ENCODE measurements around the gene DOCK7.
"Not testable (repeated sequence)": the region's sequence is repeated elsewhere in the genome, so short reads cannot be mapped to it uniquely, and the experiment has no call there.

DOCK7 gene

GRCh38 chr1:62717483-62717882, 29.3 kb upstream of the DOCK7 start:
- H3K4me3 Mint-ChIP-seq = no peak overlapping the region
- H3K27me3 Mint-ChIP-seq = peaks cover 4% of the 10 kb centered on the region
- ATAC-seq (ENCODE audit: low read depth) = no peak
- no peaks in the 10 kb centered on the region for H3K36me3 Mint-ChIP-seq
- H3K4me1 Mint-ChIP-seq = peaks cover under 1% of the 10 kb centered on the region
- DNase-seq (ENCODE audit: low spot score in 2 of 2) = no peak
- H3K27ac Mint-ChIP-seq = no peak overlapping the region
- H3K9me3 Mint-ChIP-seq = no peaks in the 10 kb centered on the region

- Mint-ChIP-seq H3K27me3 (peaks cover 4% of the 10 kb centered on the region), H3K9me3 (no peaks in the 10 kb centered on the region), H3K4me1 (no peaks in the 10 kb centered on the region), H3K27ac (no peak overlapping the region), H3K36me3 (no peaks in the 10 kb centered on the region), H3K4me3 (no peak overlapping the region)
- ATAC-seq (ENCODE audit: low read depth) (no peak), DNase-seq (ENCODE audit: low spot score in 2 of 2) (no peak)
These were observed 28.2 kb upstream of the DOCK7 start for GRCh38 chr1:62716397-62716796.

DNA sequence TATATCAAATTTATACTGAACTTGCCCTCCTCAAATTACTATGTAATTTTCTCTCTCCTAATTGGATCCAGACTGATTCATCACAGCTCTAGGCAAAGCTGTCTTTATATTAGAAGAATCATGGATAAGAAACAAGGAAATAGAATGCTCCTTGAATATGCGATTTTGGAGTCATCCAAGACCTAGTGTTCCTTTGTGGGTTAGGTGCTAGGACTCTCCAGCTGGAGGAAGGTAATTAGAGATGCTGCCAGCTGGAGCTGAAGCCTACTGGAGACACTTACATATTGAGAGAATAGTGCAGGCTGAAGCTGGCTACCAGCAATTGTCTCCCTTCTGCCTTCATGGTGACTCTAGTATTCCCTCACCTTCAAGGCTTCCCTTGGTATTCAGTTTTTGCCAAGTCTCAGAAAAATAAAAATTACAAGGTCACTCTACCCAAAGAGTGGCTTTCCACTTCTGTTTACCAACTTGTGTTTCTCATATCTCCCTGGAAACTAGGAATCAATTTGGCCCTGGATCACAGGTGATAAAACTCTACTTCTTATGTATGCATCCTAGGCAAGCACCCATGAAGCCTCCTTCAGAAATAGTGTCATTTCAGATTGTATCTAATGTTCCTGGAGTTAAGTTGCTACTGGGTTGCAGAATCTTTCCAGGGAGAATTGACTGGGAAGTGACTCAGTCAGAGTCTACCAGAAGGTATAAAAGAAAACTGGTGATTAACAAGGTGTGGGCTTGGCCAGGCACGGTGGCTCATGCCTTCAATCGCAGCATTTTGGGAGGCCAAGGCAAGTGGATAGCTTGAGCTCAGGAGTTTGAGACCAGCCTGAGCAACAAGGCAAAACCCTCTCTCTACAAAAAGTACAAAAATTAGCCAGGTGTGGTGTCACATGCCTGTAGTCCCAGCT, 24.4 kb upstream of the DOCK7 start:
- no peak for DNase-seq (ENCODE audit: low spot score in 2 of 2)
- Mint-ChIP-seq H3K4me3 (no peak overlapping the region), H3K4me1 (no peaks in the 10 kb centered on the region), H3K9me3 (no peaks in the 10 kb centered on the region), H3K36me3 (no peaks in the 10 kb centered on the region), H3K27me3 (no peaks in the 10 kb centered on the region), H3K27ac (no peak overlapping the region)
- no peak for ATAC-seq (ENCODE audit: low read depth)

DNA sequence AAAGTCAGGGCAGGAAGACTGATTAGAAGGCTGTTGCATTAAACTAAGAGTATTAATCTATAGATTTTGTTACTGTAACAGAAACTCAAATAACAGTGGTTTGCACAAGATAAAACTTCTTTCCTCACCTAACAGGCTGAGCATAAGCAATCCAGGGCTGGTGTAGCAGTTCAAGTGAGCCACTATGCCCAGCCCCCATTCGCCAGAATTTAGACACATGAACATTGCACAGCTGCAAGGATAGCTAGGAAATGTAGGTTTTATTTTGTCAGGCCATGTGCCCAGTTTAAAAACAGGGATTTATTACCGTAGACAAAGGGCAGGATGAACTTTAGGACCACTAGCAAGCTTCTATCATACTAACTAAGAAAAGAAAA, 19.5 kb upstream of the DOCK7 start:
- ATAC-seq (ENCODE audit: low read depth) (no peak), DNase-seq (ENCODE audit: low spot score in 2 of 2) (no peak)
- peaks cover 3% of the 10 kb centered on the region for H3K36me3 Mint-ChIP-seq
- H3K4me1 Mint-ChIP-seq = no peaks in the 10 kb centered on the region
- H3K27ac Mint-ChIP-seq = no peak overlapping the region
- H3K4me3 Mint-ChIP-seq = no peak overlapping the region
- no peaks in the 10 kb centered on the region for H3K27me3 Mint-ChIP-seq
- no peaks in the 10 kb centered on the region for H3K9me3 Mint-ChIP-seq

- Mint-ChIP-seq H3K4me3 (no peak overlapping the region), H3K27ac (no peak overlapping the region), H3K27me3 (no peaks in the 10 kb centered on the region), H3K9me3 (no peaks in the 10 kb centered on the region), H3K4me1 (no peaks in the 10 kb centered on the region), H3K36me3 (peaks cover 3% of the 10 kb centered on the region)
- no peak for DNase-seq (ENCODE audit: low spot score in 2 of 2)
- ATAC-seq (ENCODE audit: low read depth) = no peak
These were observed 19.0 kb upstream of the DOCK7 start for GRCh38 chr1:62706985-62707743.

GRCh38 chr1:62698161-62698560, 10.0 kb upstream of the DOCK7 start:
- not testable (repeated sequence) for H3K4me3 Mint-ChIP-seq; H3K4me1 Mint-ChIP-seq; H3K27ac Mint-ChIP-seq; H3K27me3 Mint-ChIP-seq; ATAC-seq (ENCODE audit: low read depth); H3K9me3 Mint-ChIP-seq; DNase-seq (ENCODE audit: low spot score in 2 of 2); H3K36me3 Mint-ChIP-seq

GRCh38 chr1:62694479-62694878, 6.3 kb upstream of the DOCK7 start:
- not testable (repeated sequence) for DNase-seq (ENCODE audit: low spot score in 2 of 2); H3K27ac Mint-ChIP-seq; H3K36me3 Mint-ChIP-seq; H3K9me3 Mint-ChIP-seq; H3K4me3 Mint-ChIP-seq; H3K27me3 Mint-ChIP-seq; ATAC-seq (ENCODE audit: low read depth); H3K4me1 Mint-ChIP-seq

GRCh38 chr1:62693123-62693522, 4.9 kb upstream of the DOCK7 start:
- H3K27ac Mint-ChIP-seq = no peak overlapping the region
- DNase-seq (ENCODE audit: low spot score in 2 of 2) (no peak), ATAC-seq (ENCODE audit: low read depth) (no peak)
- no peaks in the 10 kb centered on the region for H3K9me3 Mint-ChIP-seq
- H3K4me1 Mint-ChIP-seq = peaks cover 6% of the 10 kb centered on the region
- no peak overlapping the region for H3K4me3 Mint-ChIP-seq
- no peaks in the 10 kb centered on the region for H3K27me3 Mint-ChIP-seq
- no peaks in the 10 kb centered on the region for H3K36me3 Mint-ChIP-seq

DNA sequence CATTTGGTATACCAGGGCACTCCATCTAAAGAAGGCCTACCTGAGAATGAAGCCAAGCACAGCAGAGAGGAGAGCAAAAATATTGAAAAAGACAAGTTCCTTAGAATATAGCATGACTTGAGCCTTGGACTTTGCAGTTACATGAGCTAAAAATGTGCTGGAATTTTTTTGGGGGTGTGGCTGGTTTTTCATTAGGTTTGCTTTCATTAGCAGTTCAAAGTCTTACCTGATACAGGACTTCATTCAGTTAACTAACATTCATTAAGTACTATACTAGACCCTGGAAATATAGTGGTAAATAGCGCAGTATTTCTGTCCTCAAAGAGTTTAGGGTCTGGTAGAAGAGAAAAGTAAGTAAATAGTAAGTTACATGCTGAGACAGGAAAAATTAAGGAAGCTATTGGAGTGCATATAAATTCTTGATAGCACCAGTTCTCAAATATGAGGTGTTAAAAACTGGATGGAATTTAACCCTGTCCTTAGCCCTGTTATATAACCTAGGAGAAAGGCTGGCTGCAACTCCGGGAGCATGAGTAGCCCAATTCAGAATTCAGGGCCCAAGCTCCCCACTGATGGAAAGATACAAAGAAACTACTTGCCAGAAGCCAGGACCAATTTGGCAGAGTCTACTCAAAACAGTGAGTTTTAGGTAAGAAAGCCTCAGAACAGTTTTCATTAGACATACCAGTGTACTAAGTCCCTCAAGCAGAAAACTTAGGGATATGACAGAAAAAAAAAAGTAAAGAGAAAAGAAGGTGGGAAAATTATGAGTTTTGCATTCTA, 3.1 kb upstream of the DOCK7 start:
- Mint-ChIP-seq H3K27me3 (no peaks in the 10 kb centered on the region), H3K27ac (no peak overlapping the region), H3K36me3 (no peaks in the 10 kb centered on the region), H3K4me1 (peaks cover 6% of the 10 kb centered on the region), H3K4me3 (no peak overlapping the region), H3K9me3 (no peaks in the 10 kb centered on the region)
- DNase-seq (ENCODE audit: low spot score in 2 of 2) (no peak), ATAC-seq (ENCODE audit: low read depth) (no peak)

DNA sequence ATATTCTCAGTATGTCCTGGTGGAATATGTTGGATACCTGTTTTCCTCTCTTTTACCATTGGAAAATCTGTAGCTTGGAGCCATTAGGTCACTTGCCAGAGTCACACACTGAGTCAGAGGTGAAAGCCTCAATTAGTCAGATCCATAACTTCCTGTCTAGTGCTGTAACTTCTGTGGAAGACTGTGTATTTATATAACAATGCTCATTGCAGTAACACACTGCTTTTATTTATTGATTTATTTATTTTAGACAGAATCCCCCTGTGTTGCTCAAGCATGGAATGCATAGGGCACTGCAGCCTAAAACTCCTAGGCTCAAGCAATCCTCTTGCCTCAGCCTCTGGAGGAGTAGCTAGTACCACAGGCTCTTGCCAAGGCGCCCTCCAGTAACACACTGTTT, 1.3 kb upstream of the DOCK7 start:
- Mint-ChIP-seq H3K9me3 (no peaks in the 10 kb centered on the region), H3K27me3 (no peaks in the 10 kb centered on the region), H3K4me3 (no peak overlapping the region), H3K36me3 (no peaks in the 10 kb centered on the region), H3K4me1 (peaks cover 12% of the 10 kb centered on the region), H3K27ac (no peak overlapping the region)
- no peak for ATAC-seq (ENCODE audit: low read depth)
- DNase-seq (ENCODE audit: low spot score in 2 of 2) = no peak

DNA sequence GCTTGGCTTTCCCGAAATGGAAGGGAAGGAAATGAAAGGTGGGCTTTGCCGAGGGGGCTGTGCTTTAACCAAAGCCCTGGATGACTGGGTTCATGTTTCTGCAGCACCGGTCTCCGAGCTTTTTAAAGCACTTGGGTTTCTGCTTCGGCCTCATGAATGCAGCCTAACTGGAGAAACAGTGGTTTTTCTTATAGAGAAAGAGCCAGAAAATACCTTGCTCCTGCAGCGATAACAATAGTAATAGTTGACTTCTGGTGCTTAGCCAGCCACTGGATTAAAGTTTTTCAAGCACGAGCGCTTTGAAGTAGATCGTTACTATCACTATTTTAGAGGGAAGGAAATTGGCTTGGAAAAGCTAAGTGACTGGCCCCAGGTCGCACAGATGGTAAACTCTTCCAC, 500 bp upstream of the DOCK7 start:
- no peaks in the 10 kb centered on the region for H3K36me3 Mint-ChIP-seq
- peak overlapping the region; percentile 85 for H3K27ac Mint-ChIP-seq
- H3K4me3 Mint-ChIP-seq = peak overlapping the region; percentile 95
- H3K27me3 Mint-ChIP-seq = no peaks in the 10 kb centered on the region
- DNase-seq (ENCODE audit: low spot score in 2 of 2) (no peak), ATAC-seq (ENCODE audit: low read depth) (no peak)
- H3K4me1 Mint-ChIP-seq = peaks cover 12% of the 10 kb centered on the region
- no peaks in the 10 kb centered on the region for H3K9me3 Mint-ChIP-seq

- Mint-ChIP-seq H3K36me3 (no peaks in the 10 kb centered on the region), H3K27me3 (no peaks in the 10 kb centered on the region), H3K4me3 (peak overlapping the region; percentile 89), H3K27ac (peak overlapping the region; percentile 77), H3K4me1 (peaks cover 10% of the 10 kb centered on the region), H3K9me3 (no peaks in the 10 kb centered on the region)
- DNase-seq (ENCODE audit: low spot score in 2 of 2) (peak in 1 of 2 donors; percentile 8), ATAC-seq (ENCODE audit: low read depth) (peak; percentile 51)
These were observed 724 bp downstream of the DOCK7 start for GRCh38 chr1:62687421-62687902.

DNA sequence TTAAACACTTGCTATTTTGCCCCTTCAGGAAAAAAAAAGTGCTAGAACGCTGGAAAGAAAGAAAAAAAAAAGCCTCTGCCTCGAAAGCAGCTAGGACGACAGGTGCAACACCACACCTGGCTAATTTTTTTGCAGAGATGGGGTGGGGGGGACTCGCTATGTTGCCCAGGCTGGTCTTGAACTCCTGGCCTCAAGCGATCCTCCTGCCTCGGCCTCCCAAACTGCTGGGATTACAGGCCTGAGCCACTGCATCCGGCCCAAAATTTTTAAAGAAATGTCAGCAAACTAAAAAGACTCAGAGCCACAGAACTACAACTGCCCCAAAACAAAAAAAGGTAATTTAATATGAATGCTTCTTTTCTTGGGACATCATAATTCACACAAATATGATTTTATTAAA, 1.4 kb downstream of the DOCK7 start:
- Mint-ChIP-seq H3K4me1 (peaks cover 10% of the 10 kb centered on the region), H3K36me3 (no peaks in the 10 kb centered on the region), H3K9me3 (no peaks in the 10 kb centered on the region), H3K27ac (no peak overlapping the region), H3K27me3 (no peaks in the 10 kb centered on the region), H3K4me3 (peak overlapping the region; percentile 31)
- ATAC-seq (ENCODE audit: low read depth) = no peak
- no peak for DNase-seq (ENCODE audit: low spot score in 2 of 2)

- Mint-ChIP-seq H3K27ac (peak overlapping the region; percentile 2), H3K9me3 (no peaks in the 10 kb centered on the region), H3K27me3 (no peaks in the 10 kb centered on the region), H3K4me1 (peaks cover 10% of the 10 kb centered on the region), H3K4me3 (no peak overlapping the region), H3K36me3 (no peaks in the 10 kb centered on the region)
- DNase-seq (ENCODE audit: low spot score in 2 of 2) (no peak), ATAC-seq (ENCODE audit: low read depth) (no peak)
These were observed 2.7 kb downstream of the DOCK7 start for GRCh38 chr1:62685431-62685859.
